Measurements from ENCODE around the gene AGAP1. TPM values are rescaled to one million over a fixed set of nuclear protein-coding genes. Genes with fewer than 3 reads are reported as not detected.

The AGAP1 gene
- total RNA-seq, 2 experiments from 2014 or later: not detected

- Histone ChIP-seq H3K4me1 (ENCODE audit: insufficient read depth, low read length, poor library complexity, severe bottlenecking) (no peaks in the 10 kb centered on the region), H3K27ac (ENCODE audit: low read depth, low read length, poor library complexity, severe bottlenecking) (no peak overlapping the region), H3K36me3 (ENCODE audit: insufficient read depth, low read length) (no peaks in the 10 kb centered on the region), H4K20me1 (ENCODE audit: insufficient read depth, low read length) (no peaks in the 10 kb centered on the region), H3K79me2 (ENCODE audit: insufficient read depth, low read depth, low read length) (no peaks in the 10 kb centered on the region), H3K4me3 (ENCODE audit: low read depth, low read length, poor library complexity, severe bottlenecking) (no peak overlapping the region), H2AFZ (ENCODE audit: low read length) (no peak overlapping the region), H3K9me3 (ENCODE audit: low read length) (no peaks in the 10 kb centered on the region), H3K4me2 (ENCODE audit: low read length) (no peak overlapping the region), H3K9me2 (ENCODE audit: insufficient read depth, low read length) (no peaks in the 10 kb centered on the region)
- TF ChIP-seq EZH2phosphoT487 (IDR thresholded peaks at IDR 0.05; ENCODE audit: borderline replicate concordance, low read depth, low read length) (no peak), CTCF (conservative IDR thresholded peaks at IDR 0.05; ENCODE audit: low read length) (no peak)
- ChIA-PET POLR2A (no interaction called here), CTCF (ENCODE audit: unreplicated experiment) (no interaction called here)
- intact Hi-C loops (cut with micrococcal nuclease; ENCODE audit: unreplicated experiment): no loop called here
- no peak for DNase-seq (ENCODE audit: low spot score)
- BruUV-seq (replicated peaks): no TSS peak
Measured at GRCh38 chr2:235614176-235614860, 120.5 kb downstream of the AGAP1 start.

GRCh38 chr2:235614900-235615712 is 121.3 kb downstream of the AGAP1 start:
- Histone ChIP-seq H4K20me1 (ENCODE audit: insufficient read depth, low read length) (no peaks in the 10 kb centered on the region), H2AFZ (ENCODE audit: low read length) (no peak overlapping the region), H3K4me3 (ENCODE audit: low read depth, low read length, poor library complexity, severe bottlenecking) (no peak overlapping the region), H3K36me3 (ENCODE audit: insufficient read depth, low read length) (no peaks in the 10 kb centered on the region), H3K9me3 (ENCODE audit: low read length) (no peaks in the 10 kb centered on the region), H3K4me1 (ENCODE audit: insufficient read depth, low read length, poor library complexity, severe bottlenecking) (no peaks in the 10 kb centered on the region), H3K27ac (ENCODE audit: low read depth, low read length, poor library complexity, severe bottlenecking) (no peak overlapping the region), H3K79me2 (ENCODE audit: insufficient read depth, low read depth, low read length) (no peaks in the 10 kb centered on the region), H3K9me2 (ENCODE audit: insufficient read depth, low read length) (no peaks in the 10 kb centered on the region), H3K4me2 (ENCODE audit: low read length) (no peak overlapping the region)
- POLR2A ChIA-PET: no interaction called here
- intact Hi-C loops (cut with micrococcal nuclease; ENCODE audit: unreplicated experiment): no loop called here
- DNase-seq (ENCODE audit: low spot score): no peak
- CTCF ChIA-PET (ENCODE audit: unreplicated experiment): no interaction called here
- BruUV-seq (replicated peaks): no TSS peak
- no peak for TF ChIP-seq CTCF (conservative IDR thresholded peaks at IDR 0.05; ENCODE audit: low read length)
- TF ChIP-seq EZH2phosphoT487 (IDR thresholded peaks at IDR 0.05; ENCODE audit: borderline replicate concordance, low read depth, low read length): no peak

GRCh38 chr2:235616885-235617284 is 123.0 kb downstream of the AGAP1 start:
- H3K9me3 ChIP-seq (ENCODE audit: low read length): no peaks in the 10 kb centered on the region
- intact Hi-C loops (cut with micrococcal nuclease; ENCODE audit: unreplicated experiment): no loop called here
- H3K79me2 ChIP-seq (ENCODE audit: insufficient read depth, low read depth, low read length): no peaks in the 10 kb centered on the region
- no peaks in the 10 kb centered on the region for H3K9me2 ChIP-seq (ENCODE audit: insufficient read depth, low read length)
- H3K36me3 ChIP-seq (ENCODE audit: insufficient read depth, low read length): no peaks in the 10 kb centered on the region
- BruUV-seq (replicated peaks): no TSS peak
- H2AFZ ChIP-seq (ENCODE audit: low read length): no peak overlapping the region
- H3K4me3 ChIP-seq (ENCODE audit: low read depth, low read length, poor library complexity, severe bottlenecking): no peak overlapping the region
- no peak overlapping the region for H3K27ac ChIP-seq (ENCODE audit: low read depth, low read length, poor library complexity, severe bottlenecking)
- no peaks in the 10 kb centered on the region for H4K20me1 ChIP-seq (ENCODE audit: insufficient read depth, low read length)
- POLR2A ChIA-PET: no interaction called here
- TF ChIP-seq CTCF (conservative IDR thresholded peaks at IDR 0.05; ENCODE audit: low read length): no peak
- no peak for TF ChIP-seq EZH2phosphoT487 (IDR thresholded peaks at IDR 0.05; ENCODE audit: borderline replicate concordance, low read depth, low read length)
- CTCF ChIA-PET (ENCODE audit: unreplicated experiment): no interaction called here
- no peak overlapping the region for H3K4me2 ChIP-seq (ENCODE audit: low read length)
- DNase-seq (ENCODE audit: low spot score): no peak
- no peaks in the 10 kb centered on the region for H3K4me1 ChIP-seq (ENCODE audit: insufficient read depth, low read length, poor library complexity, severe bottlenecking)

All from OCI-LY7 (cell line).